HEK293 (cell line): ENCODE measurements around the gene TRIM13.

Experiments
- HOXD13 ChIP-seq: sonication (generic); formaldehyde crosslinking; IDR thresholded peaks from 2 replicates; pipeline ENCODE4 v1.8.0; 2022; ENCODE audit warnings: missing genetic modification reagents, borderline replicate concordance
- MYNN ChIP-seq: fragments of 450-650 bp; formaldehyde crosslinking; IDR thresholded peaks from 2 replicates; pipeline ENCODE4 v1.5.1; 2016; ENCODE audit warnings: missing biosample characterization, missing genetic modification characterization, borderline replicate concordance
- ZBTB17 ChIP-seq: fragments of 450-650 bp; formaldehyde crosslinking; IDR thresholded peaks from 2 replicates; pipeline ENCODE4 v1.5.1; 2016; ENCODE audit warnings: missing biosample characterization, missing genetic modification characterization
- ZFP41 ChIP-seq: fragments of 450-650 bp; formaldehyde crosslinking; IDR thresholded peaks from 2 replicates; pipeline ENCODE4 v1.5.1; 2016; ENCODE audit warnings: missing biosample characterization, missing genetic modification characterization, borderline replicate concordance
- ZFP69B ChIP-seq: fragments of 450-650 bp; formaldehyde crosslinking; IDR thresholded peaks from 2 replicates; pipeline ENCODE4 v1.5.1; 2016; ENCODE audit warnings: missing biosample characterization, missing genetic modification characterization
- ZNF155 ChIP-seq: fragments of 450-650 bp; formaldehyde crosslinking; IDR thresholded peaks from 2 replicates; pipeline ENCODE4 v1.5.1; 2016; ENCODE audit warnings: missing biosample characterization, missing genetic modification characterization
- ZNF16 ChIP-seq: fragments of 450-650 bp; formaldehyde crosslinking; IDR thresholded peaks from 2 replicates; pipeline ENCODE4 v1.5.1; 2016; ENCODE audit warnings: low read depth, missing biosample characterization, missing genetic modification characterization
- ZNF202 ChIP-seq: fragments of 450-650 bp; formaldehyde crosslinking; IDR thresholded peaks from 2 replicates; pipeline ENCODE4 v1.5.1; 2016; ENCODE audit warnings: missing biosample characterization, missing genetic modification characterization, borderline replicate concordance
- ZNF214 ChIP-seq: fragments of 450-650 bp; formaldehyde crosslinking; IDR thresholded peaks from 2 replicates; pipeline ENCODE4 v1.5.1; 2017; ENCODE audit warnings: missing biosample characterization, mild to moderate bottlenecking, missing genetic modification characterization, borderline replicate concordance
- ZNF48 ChIP-seq: fragments of 450-650 bp; formaldehyde crosslinking; IDR thresholded peaks from 2 replicates; pipeline ENCODE4 v1.5.1; 2016; ENCODE audit warnings: missing biosample characterization, missing genetic modification characterization
- ZNF585B ChIP-seq: fragments of 450-650 bp; formaldehyde crosslinking; IDR thresholded peaks from 2 replicates; pipeline ENCODE4 v1.5.1; 2016; ENCODE audit warnings: missing biosample characterization, missing genetic modification characterization
- ZNF610 ChIP-seq: fragments of 450-650 bp; formaldehyde crosslinking; IDR thresholded peaks from 2 replicates; pipeline ENCODE4 v1.5.1; 2016; ENCODE audit warnings: missing biosample characterization, missing genetic modification characterization, borderline replicate concordance
- ZNF626 ChIP-seq: fragments of 450-650 bp; sonication (Bioruptor Pico); formaldehyde crosslinking; IDR thresholded peaks from 2 replicates; pipeline ENCODE4 v1.5.1; 2018; ENCODE audit warnings: missing biosample characterization, missing genetic modification characterization, inconsistent platforms
- ZNF76 ChIP-seq: fragments of 450-650 bp; formaldehyde crosslinking; IDR thresholded peaks from 2 replicates; pipeline ENCODE4; 2016; ENCODE audit warnings: low read depth, missing biosample characterization, missing genetic modification characterization, borderline replicate concordance
- ZNF791 ChIP-seq: fragments of 450-650 bp; formaldehyde crosslinking; IDR thresholded peaks from 2 replicates; pipeline ENCODE4 v1.5.1; 2016; ENCODE audit warnings: missing biosample characterization, missing genetic modification characterization
- ZNF843 ChIP-seq: fragments of 450-650 bp; formaldehyde crosslinking; IDR thresholded peaks from 2 replicates; pipeline ENCODE4 v1.5.1; 2016; ENCODE audit warnings: missing biosample characterization, missing genetic modification characterization
- TF ChIP-seq, protein P1 (sequence below): fragments of 450-650 bp; formaldehyde crosslinking; IDR thresholded peaks from 2 replicates; pipeline ENCODE4 v1.5.1; 2016; ENCODE audit warnings: missing biosample characterization, missing genetic modification characterization
- TF ChIP-seq, protein P2 (sequence below): fragments of 450-650 bp; formaldehyde crosslinking; IDR thresholded peaks from 2 replicates; pipeline ENCODE4 v1.5.0; 2017; ENCODE audit warnings: missing biosample characterization, missing genetic modification characterization, borderline replicate concordance
- TF ChIP-seq, protein P3 (sequence below): fragments of 450-650 bp; formaldehyde crosslinking; IDR thresholded peaks from 2 replicates; pipeline ENCODE4 v1.5.1; 2016; ENCODE audit warnings: missing biosample characterization, missing genetic modification characterization
- TF ChIP-seq, protein P4 (sequence below): fragments of 450-650 bp; formaldehyde crosslinking; IDR thresholded peaks from 2 replicates; pipeline ENCODE4 v1.5.1; 2016; ENCODE audit warnings: missing biosample characterization, missing genetic modification characterization
- TF ChIP-seq, protein P5 (sequence below): fragments of 450-650 bp; formaldehyde crosslinking; IDR thresholded peaks from 2 replicates; pipeline ENCODE4 v1.5.1; 2016; ENCODE audit warnings: missing biosample characterization, missing genetic modification characterization, low read depth
- TF ChIP-seq, protein P6 (sequence below): fragments of 450-650 bp; formaldehyde crosslinking; IDR thresholded peaks from 2 replicates; pipeline ENCODE4 v1.5.1; 2016; ENCODE audit warnings: missing biosample characterization, missing genetic modification characterization, borderline replicate concordance

The TRIM13 gene

DNA sequence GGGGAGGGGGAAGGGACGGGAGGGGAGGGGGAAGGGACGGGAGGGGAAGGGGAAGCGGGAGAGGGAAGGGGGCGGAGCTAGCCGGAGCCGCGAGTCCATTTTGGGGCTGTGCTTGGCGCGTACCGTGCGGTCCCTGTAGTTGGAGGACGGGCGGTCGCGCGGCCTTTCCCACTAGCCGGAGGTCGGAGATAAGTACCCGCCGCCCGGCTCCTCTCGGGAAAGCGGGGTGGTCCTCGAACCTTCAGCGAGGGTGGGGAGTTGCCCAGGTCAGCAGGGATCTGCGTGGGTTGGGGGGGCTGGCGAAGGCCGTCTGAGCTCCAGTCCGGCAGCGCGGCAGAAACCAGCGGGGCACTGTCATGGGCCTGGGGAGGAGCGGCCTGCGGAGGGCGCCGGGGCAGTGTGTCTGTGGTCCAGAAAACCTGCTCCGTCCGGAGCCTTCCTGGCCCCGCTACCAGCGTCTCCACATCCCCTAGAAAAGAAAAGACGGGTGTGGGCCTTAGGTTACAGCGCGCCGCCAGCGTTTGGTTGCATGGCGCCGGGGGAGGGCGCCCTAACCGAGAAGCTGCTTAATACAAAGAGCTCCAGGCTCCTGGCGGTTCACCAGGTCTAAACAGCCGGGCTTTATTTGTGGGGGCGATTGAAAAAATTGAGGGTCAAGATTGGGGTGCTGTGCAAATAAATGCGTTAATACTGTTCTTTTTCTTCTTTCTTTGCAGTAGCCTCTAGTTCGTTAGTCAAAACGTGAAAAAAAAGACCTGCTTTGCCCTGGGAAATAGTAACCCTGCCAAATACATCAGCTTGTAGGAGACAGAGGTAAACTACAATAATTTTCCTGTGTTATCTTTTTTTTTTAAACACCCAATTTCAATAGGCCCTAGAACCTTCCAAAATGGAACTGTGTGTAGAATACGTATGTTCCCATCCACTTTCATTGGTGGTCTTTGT, at the start of gene TRIM13 (continued):
- TF ChIP-seq ZNF610 (tag by site-specific recombination) (peak; percentile 70), ZNF16 (tag by site-specific recombination) (no peak), ZNF202 (no peak), ZNF585B (tag by site-specific recombination) (no peak), ZNF214 (tag by site-specific recombination) (no peak), ZNF791 (tag by site-specific recombination) (no peak), ZNF155 (tag by site-specific recombination) (no peak), ZNF843 (tag by site-specific recombination) (0 out of 2 replicates have a peak, but pooled peaks have one; percentile 32), ZNF76 (peak; percentile 20; the same call in 1 of the 2 replicates), ZNF48 (tag by site-specific recombination) (no peak), ZBTB17 (tag by site-specific recombination) (no peak), ZFP41 (no peak), ZNF626 (tag by site-specific recombination) (no peak), ZFP69B (tag by site-specific recombination) (peak; percentile 60), MYNN (tag by site-specific recombination) (no peak), HOXD13 (CRISPR knock-in tag) (no peak)
- TF ChIP-seq, protein P1, sequence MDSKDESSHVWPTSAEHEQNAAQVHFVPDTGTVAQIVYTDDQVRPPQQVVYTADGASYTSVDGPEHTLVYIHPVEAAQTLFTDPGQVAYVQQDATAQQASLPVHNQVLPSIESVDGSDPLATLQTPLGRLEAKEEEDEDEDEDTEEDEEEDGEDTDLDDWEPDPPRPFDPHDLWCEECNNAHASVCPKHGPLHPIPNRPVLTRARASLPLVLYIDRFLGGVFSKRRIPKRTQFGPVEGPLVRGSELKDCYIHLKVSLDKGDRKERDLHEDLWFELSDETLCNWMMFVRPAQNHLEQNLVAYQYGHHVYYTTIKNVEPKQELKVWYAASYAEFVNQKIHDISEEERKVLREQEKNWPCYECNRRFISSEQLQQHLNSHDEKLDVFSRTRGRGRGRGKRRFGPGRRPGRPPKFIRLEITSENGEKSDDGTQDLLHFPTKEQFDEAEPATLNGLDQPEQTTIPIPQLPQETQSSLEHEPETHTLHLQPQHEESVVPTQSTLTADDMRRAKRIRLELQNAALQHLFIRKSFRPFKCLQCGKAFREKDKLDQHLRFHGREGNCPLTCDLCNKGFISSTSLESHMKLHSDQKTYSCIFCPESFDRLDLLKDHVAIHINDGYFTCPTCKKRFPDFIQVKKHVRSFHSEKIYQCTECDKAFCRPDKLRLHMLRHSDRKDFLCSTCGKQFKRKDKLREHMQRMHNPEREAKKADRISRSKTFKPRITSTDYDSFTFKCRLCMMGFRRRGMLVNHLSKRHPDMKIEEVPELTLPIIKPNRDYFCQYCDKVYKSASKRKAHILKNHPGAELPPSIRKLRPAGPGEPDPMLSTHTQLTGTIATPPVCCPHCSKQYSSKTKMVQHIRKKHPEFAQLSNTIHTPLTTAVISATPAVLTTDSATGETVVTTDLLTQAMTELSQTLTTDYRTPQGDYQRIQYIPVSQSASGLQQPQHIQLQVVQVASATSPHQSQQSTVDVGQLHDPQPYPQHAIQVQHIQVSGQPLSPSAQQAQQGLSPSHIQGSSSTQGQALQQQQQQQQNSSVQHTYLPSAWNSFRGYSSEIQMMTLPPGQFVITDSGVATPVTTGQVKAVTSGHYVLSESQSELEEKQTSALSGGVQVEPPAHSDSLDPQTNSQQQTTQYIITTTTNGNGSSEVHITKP = peak; percentile 19; the same call in 1 of the 2 replicates
- TF ChIP-seq, protein P2, sequence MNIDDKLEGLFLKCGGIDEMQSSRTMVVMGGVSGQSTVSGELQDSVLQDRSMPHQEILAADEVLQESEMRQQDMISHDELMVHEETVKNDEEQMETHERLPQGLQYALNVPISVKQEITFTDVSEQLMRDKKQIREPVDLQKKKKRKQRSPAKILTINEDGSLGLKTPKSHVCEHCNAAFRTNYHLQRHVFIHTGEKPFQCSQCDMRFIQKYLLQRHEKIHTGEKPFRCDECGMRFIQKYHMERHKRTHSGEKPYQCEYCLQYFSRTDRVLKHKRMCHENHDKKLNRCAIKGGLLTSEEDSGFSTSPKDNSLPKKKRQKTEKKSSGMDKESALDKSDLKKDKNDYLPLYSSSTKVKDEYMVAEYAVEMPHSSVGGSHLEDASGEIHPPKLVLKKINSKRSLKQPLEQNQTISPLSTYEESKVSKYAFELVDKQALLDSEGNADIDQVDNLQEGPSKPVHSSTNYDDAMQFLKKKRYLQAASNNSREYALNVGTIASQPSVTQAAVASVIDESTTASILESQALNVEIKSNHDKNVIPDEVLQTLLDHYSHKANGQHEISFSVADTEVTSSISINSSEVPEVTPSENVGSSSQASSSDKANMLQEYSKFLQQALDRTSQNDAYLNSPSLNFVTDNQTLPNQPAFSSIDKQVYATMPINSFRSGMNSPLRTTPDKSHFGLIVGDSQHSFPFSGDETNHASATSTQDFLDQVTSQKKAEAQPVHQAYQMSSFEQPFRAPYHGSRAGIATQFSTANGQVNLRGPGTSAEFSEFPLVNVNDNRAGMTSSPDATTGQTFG (tag by site-specific recombination) = no peak
- TF ChIP-seq, protein P3, sequence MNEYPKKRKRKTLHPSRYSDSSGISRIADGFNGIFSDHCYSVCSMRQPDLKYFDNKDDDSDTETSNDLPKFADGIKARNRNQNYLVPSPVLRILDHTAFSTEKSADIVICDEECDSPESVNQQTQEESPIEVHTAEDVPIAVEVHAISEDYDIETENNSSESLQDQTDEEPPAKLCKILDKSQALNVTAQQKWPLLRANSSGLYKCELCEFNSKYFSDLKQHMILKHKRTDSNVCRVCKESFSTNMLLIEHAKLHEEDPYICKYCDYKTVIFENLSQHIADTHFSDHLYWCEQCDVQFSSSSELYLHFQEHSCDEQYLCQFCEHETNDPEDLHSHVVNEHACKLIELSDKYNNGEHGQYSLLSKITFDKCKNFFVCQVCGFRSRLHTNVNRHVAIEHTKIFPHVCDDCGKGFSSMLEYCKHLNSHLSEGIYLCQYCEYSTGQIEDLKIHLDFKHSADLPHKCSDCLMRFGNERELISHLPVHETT (tag by site-specific recombination) = peak; percentile 55; the same call in 1 of the 2 replicates
- TF ChIP-seq, protein P4, sequence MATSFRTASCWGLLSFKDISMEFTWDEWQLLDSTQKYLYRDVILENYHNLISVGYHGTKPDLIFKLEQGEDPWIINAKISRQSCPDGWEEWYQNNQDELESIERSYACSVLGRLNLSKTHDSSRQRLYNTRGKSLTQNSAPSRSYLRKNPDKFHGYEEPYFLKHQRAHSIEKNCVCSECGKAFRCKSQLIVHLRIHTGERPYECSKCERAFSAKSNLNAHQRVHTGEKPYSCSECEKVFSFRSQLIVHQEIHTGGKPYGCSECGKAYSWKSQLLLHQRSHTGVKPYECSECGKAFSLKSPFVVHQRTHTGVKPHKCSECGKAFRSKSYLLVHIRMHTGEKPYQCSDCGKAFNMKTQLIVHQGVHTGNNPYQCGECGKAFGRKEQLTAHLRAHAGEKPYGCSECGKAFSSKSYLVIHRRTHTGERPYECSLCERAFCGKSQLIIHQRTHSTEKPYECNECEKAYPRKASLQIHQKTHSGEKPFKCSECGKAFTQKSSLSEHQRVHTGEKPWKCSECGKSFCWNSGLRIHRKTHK (tag by site-specific recombination) = no peak
- TF ChIP-seq, protein P5, sequence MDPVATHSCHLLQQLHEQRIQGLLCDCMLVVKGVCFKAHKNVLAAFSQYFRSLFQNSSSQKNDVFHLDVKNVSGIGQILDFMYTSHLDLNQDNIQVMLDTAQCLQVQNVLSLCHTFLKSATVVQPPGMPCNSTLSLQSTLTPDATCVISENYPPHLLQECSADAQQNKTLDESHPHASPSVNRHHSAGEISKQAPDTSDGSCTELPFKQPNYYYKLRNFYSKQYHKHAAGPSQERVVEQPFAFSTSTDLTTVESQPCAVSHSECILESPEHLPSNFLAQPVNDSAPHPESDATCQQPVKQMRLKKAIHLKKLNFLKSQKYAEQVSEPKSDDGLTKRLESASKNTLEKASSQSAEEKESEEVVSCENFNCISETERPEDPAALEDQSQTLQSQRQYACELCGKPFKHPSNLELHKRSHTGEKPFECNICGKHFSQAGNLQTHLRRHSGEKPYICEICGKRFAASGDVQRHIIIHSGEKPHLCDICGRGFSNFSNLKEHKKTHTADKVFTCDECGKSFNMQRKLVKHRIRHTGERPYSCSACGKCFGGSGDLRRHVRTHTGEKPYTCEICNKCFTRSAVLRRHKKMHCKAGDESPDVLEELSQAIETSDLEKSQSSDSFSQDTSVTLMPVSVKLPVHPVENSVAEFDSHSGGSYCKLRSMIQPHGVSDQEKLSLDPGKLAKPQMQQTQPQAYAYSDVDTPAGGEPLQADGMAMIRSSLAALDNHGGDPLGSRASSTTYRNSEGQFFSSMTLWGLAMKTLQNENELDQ (tag by site-specific recombination) = no peak
- TF ChIP-seq, protein P6, sequence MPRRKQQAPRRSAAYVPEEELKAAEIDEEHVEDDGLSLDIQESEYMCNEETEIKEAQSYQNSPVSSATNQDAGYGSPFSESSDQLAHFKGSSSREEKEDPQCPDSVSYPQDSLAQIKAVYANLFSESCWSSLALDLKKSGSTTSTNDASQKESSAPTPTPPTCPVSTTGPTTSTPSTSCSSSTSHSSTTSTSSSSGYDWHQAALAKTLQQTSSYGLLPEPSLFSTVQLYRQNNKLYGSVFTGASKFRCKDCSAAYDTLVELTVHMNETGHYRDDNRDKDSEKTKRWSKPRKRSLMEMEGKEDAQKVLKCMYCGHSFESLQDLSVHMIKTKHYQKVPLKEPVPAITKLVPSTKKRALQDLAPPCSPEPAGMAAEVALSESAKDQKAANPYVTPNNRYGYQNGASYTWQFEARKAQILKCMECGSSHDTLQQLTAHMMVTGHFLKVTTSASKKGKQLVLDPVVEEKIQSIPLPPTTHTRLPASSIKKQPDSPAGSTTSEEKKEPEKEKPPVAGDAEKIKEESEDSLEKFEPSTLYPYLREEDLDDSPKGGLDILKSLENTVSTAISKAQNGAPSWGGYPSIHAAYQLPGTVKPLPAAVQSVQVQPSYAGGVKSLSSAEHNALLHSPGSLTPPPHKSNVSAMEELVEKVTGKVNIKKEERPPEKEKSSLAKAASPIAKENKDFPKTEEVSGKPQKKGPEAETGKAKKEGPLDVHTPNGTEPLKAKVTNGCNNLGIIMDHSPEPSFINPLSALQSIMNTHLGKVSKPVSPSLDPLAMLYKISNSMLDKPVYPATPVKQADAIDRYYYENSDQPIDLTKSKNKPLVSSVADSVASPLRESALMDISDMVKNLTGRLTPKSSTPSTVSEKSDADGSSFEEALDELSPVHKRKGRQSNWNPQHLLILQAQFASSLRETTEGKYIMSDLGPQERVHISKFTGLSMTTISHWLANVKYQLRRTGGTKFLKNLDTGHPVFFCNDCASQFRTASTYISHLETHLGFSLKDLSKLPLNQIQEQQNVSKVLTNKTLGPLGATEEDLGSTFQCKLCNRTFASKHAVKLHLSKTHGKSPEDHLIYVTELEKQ (tag by site-specific recombination) = no peak
